GM21529 (cell line): ENCODE measurements around the gene C4orf36.

ENCODE experiments used
- ATAC-seq: cut with Tn5 transposase; IDR thresholded peaks from one replicate; pipeline ENCODE4 v1.9.1; 2021; ENCODE audit not compliant: unreplicated experiment

C4orf36 gene

DNA sequence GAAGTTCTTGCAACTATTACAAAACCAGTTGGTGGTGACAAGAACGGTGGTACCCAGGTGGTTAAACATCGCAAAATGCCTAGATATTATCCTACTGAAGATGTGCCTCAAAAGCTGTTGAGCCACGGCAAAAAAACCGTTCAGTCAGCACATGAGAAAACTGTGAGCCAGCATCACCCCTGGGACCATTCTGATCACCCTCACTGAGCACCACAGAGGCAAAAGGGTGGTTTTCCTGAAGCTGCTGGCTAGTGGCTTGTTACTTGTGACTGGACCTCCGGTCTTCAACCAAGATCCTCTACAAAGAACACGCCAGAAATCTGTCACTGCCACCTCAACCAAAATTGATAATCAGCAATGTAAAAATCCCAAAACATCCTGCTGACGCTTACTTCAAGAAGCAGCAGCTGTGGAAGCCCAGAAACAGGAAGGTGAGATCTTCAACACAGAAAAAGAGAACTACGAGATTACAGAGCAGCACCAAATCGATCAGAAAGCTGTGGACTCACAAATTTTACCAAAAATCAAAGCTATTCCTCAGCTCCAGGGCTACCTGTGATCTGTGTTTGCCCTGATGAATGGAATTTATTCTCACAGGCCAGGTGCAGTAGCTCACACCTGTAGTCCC lies 21.7 kb downstream of the C4orf36 start:
- ATAC-seq = no peak

DNA sequence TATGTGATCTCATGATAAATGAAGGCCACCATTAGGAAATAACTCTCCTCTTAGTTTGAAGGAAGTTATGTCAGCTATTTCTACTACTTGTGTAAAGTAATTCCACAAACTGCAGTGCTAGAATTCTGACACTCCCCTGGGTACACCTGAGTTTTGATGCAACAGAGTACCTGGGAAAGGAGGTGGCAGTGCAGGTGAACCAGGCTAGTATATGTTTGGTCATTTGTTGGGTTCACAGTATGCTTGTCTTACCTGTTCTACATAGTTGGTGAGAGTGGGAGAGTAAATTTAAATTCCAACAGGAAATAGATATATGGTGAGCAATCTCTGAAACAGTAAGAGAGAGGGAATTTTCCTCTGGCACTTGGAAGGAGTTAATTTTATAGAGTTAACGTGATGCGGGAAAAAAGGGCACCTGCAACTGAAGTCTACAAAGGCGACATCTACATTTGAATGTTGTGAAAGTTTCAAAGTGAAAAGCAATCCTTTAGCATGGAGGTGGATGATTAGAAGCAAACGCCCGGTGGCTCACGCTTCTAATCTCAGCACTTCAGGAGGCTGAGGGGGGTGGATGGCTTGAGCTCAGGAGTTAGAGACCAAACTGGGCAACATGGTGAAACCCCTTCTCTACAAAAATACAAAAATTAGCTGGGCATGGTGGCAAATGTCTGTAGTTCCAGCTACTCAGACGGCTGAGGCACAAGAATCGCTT lies 34.7 kb downstream of the C4orf36 start:
- ATAC-seq = no peak

DNA sequence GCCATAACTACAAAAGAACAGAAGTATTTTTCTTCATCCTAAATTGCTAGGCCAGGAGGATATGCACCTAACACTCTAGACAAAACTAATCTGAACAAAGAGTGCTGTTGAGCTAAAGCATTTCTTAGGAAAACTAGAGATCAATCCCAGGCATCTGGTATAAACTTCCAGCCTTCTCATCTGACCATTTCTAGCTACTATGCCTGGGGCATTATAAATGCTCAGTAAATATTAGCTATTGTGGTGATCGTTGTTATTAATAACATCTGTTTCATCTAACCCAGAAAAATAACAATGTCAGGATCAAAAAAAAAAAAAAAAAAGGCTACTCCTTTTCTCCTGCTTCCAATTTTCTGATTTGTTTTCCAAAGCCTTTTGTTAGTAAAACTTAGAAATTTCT lies 35.3 kb downstream of the C4orf36 start:
- ATAC-seq = no peak

DNA sequence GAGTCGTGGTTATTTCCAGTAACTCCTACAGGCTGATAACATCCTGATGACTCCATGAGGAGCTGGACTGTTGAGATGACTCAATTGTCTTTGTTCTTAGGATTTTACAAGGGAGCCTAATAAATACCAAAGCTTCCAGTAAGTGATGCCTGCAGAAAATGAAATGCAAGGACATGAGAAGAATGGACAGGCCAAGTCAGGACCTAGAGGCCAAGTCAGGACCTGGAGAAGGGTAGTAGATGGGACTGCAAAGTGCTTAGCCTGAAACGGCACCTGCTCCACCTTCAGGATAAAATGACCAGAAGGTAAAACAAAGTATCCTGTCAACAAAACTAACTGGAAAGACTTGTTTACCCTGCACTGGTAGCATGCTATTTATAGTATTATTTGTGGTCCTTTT lies 36.6 kb downstream of the C4orf36 start:
- ATAC-seq = no peak

DNA sequence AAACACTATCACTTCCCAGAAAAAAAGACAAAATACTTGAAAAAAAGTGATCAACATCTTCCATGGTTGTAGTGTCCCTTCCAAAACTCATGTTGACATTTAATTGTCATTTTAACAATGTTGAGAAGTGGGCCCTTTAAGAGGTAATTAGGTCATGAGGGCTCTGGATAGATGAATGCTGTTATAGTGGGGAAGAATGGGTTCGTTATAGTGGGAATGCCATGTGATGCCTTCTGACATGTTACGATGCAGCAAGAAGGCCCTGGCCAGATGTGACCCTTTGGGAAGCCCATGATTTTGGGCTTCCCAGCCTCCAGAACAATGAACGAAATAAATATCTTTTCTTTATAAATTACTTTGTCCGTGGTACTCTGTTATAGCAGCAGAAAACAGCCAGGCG lies 39.0 kb downstream of the C4orf36 start:
- ATAC-seq = no peak

DNA sequence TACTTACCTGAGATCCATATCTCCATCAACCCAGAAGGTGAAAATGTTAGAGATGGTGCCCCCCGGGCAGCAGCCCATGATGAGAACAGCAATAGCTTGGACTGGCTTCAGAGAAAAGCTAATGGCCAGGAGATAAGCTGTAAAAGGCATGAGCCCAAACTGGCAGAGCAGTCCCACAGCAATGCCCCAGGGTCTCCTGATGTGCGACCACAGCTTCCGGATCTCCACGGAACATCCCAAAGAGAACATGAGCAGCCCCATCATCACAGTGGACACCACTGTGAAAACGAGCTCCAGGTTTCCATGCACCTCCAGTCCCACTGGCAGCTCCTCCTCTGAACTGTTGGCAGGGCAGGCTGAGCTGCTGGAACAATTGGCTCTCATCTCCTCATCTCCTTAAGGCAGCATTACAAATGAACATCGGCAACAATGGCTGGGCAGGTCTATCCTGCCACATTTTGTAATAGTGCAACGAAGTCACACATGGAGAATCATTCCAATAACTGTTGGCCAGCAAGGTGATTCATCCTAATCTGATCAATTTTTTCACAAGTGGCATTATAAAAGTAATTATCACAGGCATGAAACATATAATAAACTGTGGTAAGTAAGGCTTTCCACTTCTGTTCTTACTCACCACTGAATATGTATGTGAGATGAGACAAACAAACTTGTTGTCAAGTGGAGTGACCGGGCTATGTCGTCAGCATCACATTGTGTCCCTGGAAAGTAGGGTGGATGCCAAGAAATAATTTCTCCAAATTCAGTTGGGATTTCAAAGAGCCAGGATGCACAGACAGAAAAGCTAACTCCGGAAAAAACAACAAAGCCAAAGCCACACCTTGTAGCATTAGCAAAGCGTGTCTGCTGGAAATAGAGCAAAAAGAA lies 43.2 kb downstream of the C4orf36 start, which contains the start of gene SLC10A6:
SLC10A6 (minus strand) TSS at position 653 of the 888 bp plus-strand sequence; CDS start at position 384, 269 bp downstream.
- ATAC-seq = no peak

DNA sequence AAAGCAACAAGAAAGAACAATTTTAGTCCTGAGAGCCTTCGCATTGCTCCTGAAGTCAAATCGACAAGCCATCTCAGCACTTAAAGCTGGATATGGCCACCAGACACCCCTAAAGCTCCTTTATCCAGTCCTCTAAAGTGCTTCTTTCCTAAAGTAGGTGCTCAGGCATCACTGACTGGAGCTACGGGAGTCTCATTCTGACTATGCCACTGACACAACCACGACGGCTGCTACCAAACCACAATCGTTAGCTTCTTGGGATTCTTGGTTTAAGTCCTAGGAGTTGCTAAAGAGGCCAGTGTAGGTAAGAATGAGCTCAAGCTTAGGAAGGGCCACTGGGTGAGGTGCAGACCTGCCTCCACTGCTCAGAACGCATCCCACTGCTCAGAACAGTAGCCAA lies 44.1 kb downstream of the C4orf36 start:
- no peak for ATAC-seq

DNA sequence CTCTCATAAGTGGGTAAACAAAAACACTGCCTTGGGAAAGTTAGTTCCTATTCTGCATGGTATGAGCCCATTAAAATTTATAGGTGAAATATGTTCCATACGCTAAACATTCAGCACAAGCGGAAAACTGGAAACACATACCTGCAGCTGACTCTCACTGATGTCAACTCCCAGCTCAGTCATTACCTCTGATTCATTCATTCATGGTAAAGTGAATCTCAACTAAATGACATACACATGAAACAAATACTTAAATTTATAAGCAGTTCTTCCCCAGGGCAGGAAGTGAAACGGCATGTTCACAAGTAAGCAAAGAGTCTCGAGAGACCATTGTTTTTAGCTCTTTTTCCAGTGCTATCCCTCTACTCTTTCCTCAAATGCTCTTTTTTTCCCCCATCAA lies 44.7 kb downstream of the C4orf36 start:
- no peak for ATAC-seq

DNA sequence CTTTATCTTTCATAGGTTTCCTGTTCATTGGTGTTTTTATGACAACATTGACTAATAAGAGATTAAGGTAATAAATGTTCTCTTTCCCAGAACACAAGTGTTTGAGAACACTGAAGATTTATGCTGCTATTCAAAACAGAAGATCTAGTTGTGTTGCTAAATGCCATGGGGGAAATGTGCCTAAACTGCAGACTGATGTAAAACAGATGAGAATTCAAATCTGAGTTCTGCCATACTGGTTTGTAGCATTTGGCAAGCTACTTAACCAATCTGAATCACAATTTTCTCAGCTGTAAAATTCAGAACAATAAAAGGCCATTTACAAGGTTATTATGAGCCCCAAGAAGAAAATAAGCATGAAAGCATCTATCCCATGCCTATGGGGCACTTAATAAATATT lies 45.3 kb downstream of the C4orf36 start:
- ATAC-seq = no peak

DNA sequence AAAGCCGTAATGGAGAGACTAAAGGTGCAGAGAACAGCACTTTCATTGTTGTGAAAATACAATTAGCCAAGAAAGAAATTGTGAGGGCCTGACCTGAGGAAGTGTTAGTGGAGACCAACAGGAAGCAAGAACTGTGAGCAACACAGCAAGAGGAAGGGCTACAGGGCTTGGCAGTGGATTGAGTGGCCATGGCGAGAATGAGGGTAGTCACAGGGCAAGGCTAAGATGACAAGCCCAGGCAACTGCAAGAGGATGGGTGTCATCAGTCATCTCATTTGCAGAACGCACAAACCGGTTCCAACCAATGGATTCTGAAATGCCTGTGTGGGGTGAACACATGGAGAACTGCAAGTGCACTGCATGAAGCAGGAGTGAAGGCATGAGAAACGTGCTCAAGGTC lies 46.6 kb downstream of the C4orf36 start:
- no peak for ATAC-seq

DNA sequence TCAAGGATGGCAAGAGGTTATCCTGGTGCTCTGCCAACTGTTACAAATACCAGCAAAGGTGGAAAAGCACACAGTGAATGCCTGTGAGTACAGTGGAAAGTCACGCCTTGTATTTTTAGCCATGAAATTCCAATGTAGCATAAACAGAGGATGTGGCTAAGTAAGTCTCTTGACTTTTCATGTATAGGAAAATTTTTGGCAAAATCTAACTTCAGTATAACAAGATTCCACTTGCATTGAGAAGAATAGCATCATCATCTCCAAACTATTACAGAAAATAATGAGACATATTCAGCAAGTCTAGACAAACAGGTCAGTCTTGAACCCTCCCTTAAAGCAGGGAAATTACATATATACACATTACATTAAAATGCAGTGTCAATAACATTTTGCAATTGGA lies 50.9 kb downstream of the C4orf36 start:
- no peak for ATAC-seq

DNA sequence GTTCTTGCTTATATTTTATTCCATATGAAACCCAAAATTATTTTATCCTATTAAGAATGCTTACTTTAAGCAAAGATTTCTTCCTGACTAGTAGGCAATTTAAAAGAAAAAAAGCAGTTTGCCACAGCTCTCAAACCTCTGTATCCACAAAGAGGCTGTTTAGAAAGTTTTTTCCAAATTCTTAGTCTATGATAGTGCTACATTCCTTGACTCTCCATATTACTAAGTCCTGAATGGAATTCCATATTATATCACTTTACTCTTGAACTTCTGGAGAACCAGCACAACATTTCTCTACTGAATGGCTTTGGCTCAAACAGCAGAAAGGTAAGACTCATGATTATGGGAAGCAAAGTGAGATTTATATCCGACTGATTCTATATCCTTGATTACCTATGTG lies 51.4 kb downstream of the C4orf36 start:
- ATAC-seq = no peak

DNA sequence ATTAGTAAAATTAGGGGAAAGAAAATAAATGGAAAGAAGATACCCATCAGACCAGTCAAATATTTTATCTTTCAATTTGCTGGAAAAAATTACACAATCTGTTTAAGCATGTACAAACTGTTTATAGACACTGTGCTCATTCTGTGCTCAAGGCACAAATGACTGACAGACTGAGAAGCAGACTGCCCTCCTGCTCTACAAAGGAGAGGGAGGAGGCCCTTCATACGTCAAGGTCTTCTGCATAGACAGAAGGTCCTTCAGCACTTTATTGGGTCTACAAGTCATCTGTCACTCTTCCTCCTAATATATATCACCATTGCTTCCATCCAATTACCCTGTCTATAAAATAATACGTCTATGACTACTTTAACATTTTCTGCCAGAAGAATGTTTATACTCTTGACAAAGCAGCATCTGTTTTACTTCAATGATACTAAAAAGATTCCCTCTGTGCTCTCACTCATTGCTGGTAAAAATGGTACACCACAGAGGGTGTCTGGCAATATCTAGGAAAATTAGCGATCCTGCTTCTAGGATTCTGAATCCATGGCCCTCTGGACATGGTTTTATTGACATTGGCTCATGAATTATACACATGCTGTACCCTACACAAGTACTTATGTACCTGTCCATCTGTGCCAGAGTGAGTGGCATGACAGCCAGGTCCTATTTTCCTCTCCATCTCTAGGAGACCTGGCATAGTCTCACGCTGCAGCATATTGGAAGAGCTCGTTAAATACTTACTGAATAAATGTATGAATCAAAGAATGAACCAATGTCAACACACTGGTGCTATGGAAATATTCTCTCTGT lies 54.3 kb downstream of the C4orf36 start:
- ATAC-seq = no peak

DNA sequence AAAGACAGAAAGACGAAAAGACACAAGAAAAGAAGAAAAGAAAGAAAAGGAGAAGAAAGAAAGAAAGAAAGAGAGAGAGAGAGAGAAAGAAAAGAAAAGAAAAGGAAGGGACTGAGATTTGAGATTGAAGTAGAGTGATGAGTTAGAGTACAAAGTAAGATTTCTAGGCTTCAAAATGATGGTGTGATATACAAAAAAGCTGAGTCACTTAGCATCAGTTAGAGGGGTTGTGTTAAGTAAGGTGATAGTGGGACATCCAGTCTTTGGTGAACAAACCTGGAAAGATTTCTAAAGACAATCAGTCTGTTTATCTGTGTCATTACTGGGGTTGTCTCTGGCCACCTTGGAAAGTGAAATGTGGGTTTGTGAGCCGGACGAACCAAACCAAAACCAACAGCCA lies 56.5 kb downstream of the C4orf36 start:
- ATAC-seq = no peak

DNA sequence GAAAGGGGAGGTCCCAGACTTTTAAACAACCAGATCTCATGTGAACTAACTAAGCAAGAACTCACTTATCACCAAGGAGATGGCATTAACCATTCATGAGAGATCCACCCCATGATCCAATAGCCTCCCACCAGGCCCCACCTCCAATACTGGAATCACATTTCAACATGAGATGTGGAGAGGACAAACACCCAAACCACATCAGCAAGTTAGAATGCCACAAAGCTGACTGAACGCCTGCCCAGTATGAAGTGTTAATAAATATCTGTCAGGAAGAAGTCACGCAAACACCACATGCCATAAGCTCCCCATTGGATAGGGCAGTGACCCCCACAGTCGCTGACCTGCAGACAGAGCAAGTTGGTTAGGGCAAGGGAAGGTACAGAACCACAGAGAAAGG lies 57.3 kb downstream of the C4orf36 start:
- ATAC-seq = no peak

DNA sequence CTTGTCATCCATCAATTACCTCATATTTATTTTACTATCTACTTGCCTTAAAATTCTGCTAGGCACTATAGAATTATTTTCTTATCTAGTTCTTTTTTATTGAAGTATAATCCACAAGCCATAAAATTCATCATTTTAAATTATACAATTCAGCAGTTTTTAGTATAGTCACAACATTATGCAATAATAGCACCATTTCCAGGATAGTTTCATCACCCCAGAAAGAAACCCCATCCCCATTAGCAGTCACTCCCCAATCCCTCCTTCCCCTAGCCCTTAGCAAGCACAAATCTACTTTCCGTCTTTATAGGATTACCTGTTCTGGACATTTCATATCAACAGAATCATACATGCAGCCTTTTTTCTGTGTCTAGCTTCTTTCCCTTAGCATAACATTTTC lies 58.6 kb downstream of the C4orf36 start:
- no peak for ATAC-seq

DNA sequence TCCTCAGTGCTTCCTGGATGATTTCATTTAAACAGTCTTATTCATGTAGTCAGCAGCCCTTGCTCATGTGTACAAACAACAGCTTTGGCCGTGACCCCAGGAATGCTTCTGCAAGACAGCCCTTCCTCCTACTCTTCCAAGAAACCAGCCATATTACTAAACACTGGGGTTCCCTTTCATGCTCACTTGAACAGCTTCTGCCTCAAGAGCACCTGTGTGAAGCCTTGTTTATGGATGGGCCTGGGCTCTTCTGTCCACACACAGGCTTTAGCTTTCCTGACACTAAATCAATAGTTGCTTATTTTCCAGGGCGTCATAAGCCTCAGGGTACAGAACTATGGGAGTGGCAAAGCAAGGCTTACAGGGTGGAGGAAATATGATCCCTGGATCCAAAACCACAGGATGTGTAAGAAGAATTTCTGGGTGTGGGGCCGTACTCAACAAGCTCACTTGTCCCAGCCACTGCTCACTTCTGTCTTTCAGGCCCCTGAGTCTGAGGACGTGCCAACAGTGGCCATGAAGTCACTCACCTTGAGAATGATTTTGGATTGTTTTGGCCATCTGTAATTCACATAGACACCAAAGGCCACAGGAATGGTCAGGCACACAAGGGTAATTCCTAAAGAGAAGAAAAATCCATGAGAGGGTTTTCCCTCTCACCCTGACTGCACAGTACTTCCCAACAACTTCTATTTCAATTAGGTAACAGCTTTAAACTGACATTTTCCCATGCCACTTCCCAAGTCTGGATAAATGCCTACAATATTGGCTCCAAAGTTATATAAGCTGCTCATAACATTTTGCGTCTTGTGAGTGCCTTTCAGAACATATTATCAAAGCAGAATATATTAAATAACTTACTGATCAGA lies 60.7 kb downstream of the C4orf36 start:
- ATAC-seq = no peak
